Ovary (tissue), 3 donors: Measurements from ENCODE around the gene ALKAL2.

Experiments used
- CTCF ChIP-seq, 3 donors: fragments of 450-650 bp in 2 of 3; fragments of 200-600 bp in 1 of 3; IDR thresholded peaks; one replicate each; pipeline versions ENCODE4 v1.5.1 to v1.8.0; 2016 to 2022; ENCODE audit warnings: antibody characterized with exemption in 3 of 3, mild to moderate bottlenecking in 1 of 3
- POLR2A ChIP-seq: fragments of 450-650 bp; IDR thresholded peaks from one replicate; pipeline ENCODE4 v1.6.1; 2017; ENCODE audit warnings: antibody characterized with exemption, mild to moderate bottlenecking, moderate library complexity
- donor health status: DM: no; HTN: no; CAD: no.

DNA sequence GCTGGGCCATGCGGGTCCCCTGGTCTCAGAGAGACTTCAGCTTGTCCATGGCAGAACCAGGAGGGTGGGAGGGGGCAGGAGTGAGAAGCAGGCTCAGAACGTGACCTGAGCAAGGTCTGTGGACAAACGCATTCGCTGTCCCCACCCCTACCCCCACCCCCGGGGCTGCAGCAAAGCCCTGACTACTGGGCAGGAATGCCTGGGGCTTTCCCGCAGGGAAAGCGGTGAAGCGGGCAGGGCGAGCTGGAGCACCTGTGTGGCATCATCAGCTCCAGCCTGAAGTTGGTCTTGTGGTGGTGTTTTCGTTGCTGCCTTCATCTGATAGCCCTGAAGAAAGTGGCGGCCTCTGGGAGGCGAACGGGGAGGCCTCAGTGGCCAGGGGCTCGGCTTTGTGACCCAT, 26.1 kb upstream of the ALKAL2 start:
- no peak for TF ChIP-seq CTCF (IDR thresholded peaks at IDR 0.05)
- no peak for TF ChIP-seq POLR2A
